HCT116 (cell line): Measurements from ENCODE around the gene MYH15. TPM values are rescaled to one million over a fixed set of nuclear protein-coding genes. Genes with fewer than 3 reads are reported as not detected.

Source experiments
- ATAC-seq: fragments of 200-7000 bp; cut with Tn5 transposase; 2 replicates; pipeline ENCODE4 v1.9.1; 2020; ENCODE audit warnings: mild to moderate bottlenecking, moderate library complexity
- BruUV-seq: library from RNA; stranded (reverse); fragments of 400-500 nt; replicated peaks from 2 replicates; lab custom pipeline; 2021; lab: Mats Ljungman, UMichigan
- CTCF ChIA-PET: fragments of 300-600 bp; sonication (Branson Sonifier 250); formaldehyde crosslinking; loops from one replicate; lab custom pipeline; 2021; ENCODE audit warnings: antibody characterized with exemption; lab: Charles Lee
- POLR2A ChIA-PET: fragments of 300-600, 350-600 bp; sonication (Branson Sonifier 250); formaldehyde crosslinking; loops from one replicate; lab custom pipeline; 2021; ENCODE audit warnings: antibody characterized with exemption; lab: Charles Lee
- RAD21 ChIA-PET, 2 experiments: fragments of 300-600 bp; sonication (Branson Sonifier 250); formaldehyde crosslinking; loops; one replicate each; lab custom pipeline; 2023; ENCODE audit warnings: low total read pairs in 2 of 2; ENCODE audit not compliant: uncharacterized antibody in 2 of 2, unreplicated experiment in 2 of 2, low non-redundant PET in 1 of 2; lab: Charles Lee
- DNase-seq: peaks from one replicate; pipeline ENCODE4 v3.0.0-alpha.2; 2010; ENCODE audit warnings: low read depth, low spot score
- H2AFZ ChIP-seq: fragments of 200-600 bp; shearing (Covaris generic), sonication (generic); 2 replicates; pipeline ENCODE4 v1.6.1; 2017; ENCODE audit warnings: low read depth, mixed run types, mixed read lengths, antibody characterized with exemption, low read length; ENCODE audit not compliant: poor library complexity, severe bottlenecking
- H3K27ac ChIP-seq: 2 replicates; pipeline ENCODE4 v1.5.1; 2012; ENCODE audit warnings: low read depth, low read length
- H3K27me3 ChIP-seq: fragments of 200-600 bp; sonication (generic); 2 replicates; pipeline ENCODE4 v1.6.1; 2016; ENCODE audit warnings: mixed run types, low read length, mixed read lengths; ENCODE audit not compliant: insufficient read depth
- H3K36me3 ChIP-seq, 2 experiments: fragments of 200-500 bp in 1 of 2; fragments of 200-600 bp in 1 of 2; sonication (Bioruptor generic) in 1 of 2; sonication (generic) in 1 of 2; 2 replicates each; pipeline versions ENCODE4 v1.5.1 to v1.6.1; 2014 to 2016; ENCODE audit warnings: low read length in 2 of 2, inconsistent platforms in 1 of 2, mixed read lengths in 1 of 2, mixed run types in 1 of 2; ENCODE audit not compliant: insufficient read depth in 2 of 2, control insufficient read depth in 1 of 2
- H3K4me1 ChIP-seq, 2 experiments: fragments of 200-600 bp in 1 of 2; sonication (generic) in 1 of 2; 2 replicates each; pipeline versions ENCODE4 v1.5.1 to v1.6.1; 2012 to 2017; ENCODE audit warnings: low read length in 2 of 2, inconsistent platforms in 1 of 2, mild to moderate bottlenecking in 1 of 2, mixed read lengths in 1 of 2, mixed run types in 1 of 2, moderate library complexity in 1 of 2; ENCODE audit not compliant: insufficient read depth in 2 of 2, control insufficient read depth in 1 of 2
- H3K4me2 ChIP-seq: fragments of 200-600 bp; sonication (generic); 2 replicates; pipeline ENCODE4 v1.6.1; 2017; ENCODE audit warnings: mixed run types, low read length, mixed read lengths
- H3K4me3 ChIP-seq, 2 experiments: fragments of 200-600 bp in 1 of 2; sonication (generic) in 1 of 2; replicated peaks in 1 of 2; 2 replicates each; pipeline ENCODE4 v1.5.1; 2011 to 2016; ENCODE audit warnings: low read length in 2 of 2, control low read depth in 1 of 2, low read depth in 1 of 2, mild to moderate bottlenecking in 1 of 2, mixed read lengths in 1 of 2, mixed run types in 1 of 2
- H3K79me2 ChIP-seq: fragments of 200-600 bp; sonication (generic); 2 replicates; pipeline ENCODE4 v1.6.1; 2017; ENCODE audit warnings: mild to moderate bottlenecking, mixed run types, low read length, moderate library complexity, mixed read lengths; ENCODE audit not compliant: insufficient read depth
- H3K9ac ChIP-seq: fragments of 200-600 bp; sonication (generic); 2 replicates; pipeline ENCODE4 v1.6.1; 2016; ENCODE audit warnings: low read length, mixed read lengths
- H3K9me2 ChIP-seq: fragments of 200-600 bp; sonication (generic), shearing (Covaris generic); 2 replicates; pipeline ENCODE4 v1.6.1; 2017; ENCODE audit warnings: mixed run types, mild to moderate bottlenecking, moderate library complexity; ENCODE audit not compliant: insufficient read depth
- H3K9me3 ChIP-seq, 2 experiments: fragments of 200-500 bp in 1 of 2; fragments of 200-600 bp in 1 of 2; sonication (Bioruptor generic) in 1 of 2; sonication (generic) in 1 of 2; 2 replicates each; pipeline ENCODE4 v1.6.1; 2014 to 2017; ENCODE audit warnings: low read length in 2 of 2, mixed read lengths in 2 of 2, inconsistent platforms in 1 of 2, low read depth in 1 of 2, mild to moderate bottlenecking in 1 of 2, mixed run types in 1 of 2, moderate library complexity in 1 of 2; ENCODE audit not compliant: control insufficient read depth in 1 of 2, insufficient read depth in 1 of 2
- H4K20me1 ChIP-seq: fragments of 200-600 bp; sonication (generic), shearing (Covaris generic); 2 replicates; pipeline ENCODE4 v1.6.1; 2017; ENCODE audit warnings: mixed run types, mild to moderate bottlenecking, moderate library complexity; ENCODE audit not compliant: insufficient read depth
- CEBPB ChIP-seq: IDR thresholded peaks from 2 replicates; pipeline ENCODE4 v1.6.1; 2012; ENCODE audit warnings: low read depth
- EGR1 ChIP-seq: IDR thresholded peaks from 2 replicates; pipeline ENCODE4 v1.6.1; 2012; ENCODE audit warnings: low read depth
- EZH2 ChIP-seq: fragments of 200-600 bp; sonication (generic); IDR thresholded peaks from 2 replicates; pipeline ENCODE4 v1.6.1; 2017; ENCODE audit warnings: antibody characterized with exemption, mixed run types
- POLR2AphosphoS5 ChIP-seq: IDR thresholded peaks from 2 replicates; pipeline ENCODE4 v1.6.1; 2011; ENCODE audit warnings: mild to moderate bottlenecking, low read depth, low read length, moderate library complexity
- SP1 ChIP-seq: IDR thresholded peaks from 2 replicates; pipeline ENCODE4 v1.6.1; 2012; ENCODE audit warnings: low read depth
- SRF ChIP-seq: IDR thresholded peaks from 2 replicates; pipeline ENCODE4 v1.6.1; 2012; ENCODE audit warnings: low read depth
- ZNF274 ChIP-seq: fragments of 200-500 bp; sonication (Bioruptor generic); IDR thresholded peaks from 2 replicates; pipeline ENCODE4 v1.6.1; 2014; ENCODE audit warnings: mild to moderate bottlenecking, low read depth, low read length, inconsistent platforms
- intact Hi-C: fragments of 100-400 bp; cut with micrococcal nuclease; formaldehyde crosslinking; loops from 2 replicates; pipeline ENCODE4 v1.10.0; 2022
- total RNA-seq: library from RNA; stranded (reverse); gene quantifications from one replicate; pipeline ENCODE4 v1.2.1, GENCODE V29; 2021; ENCODE audit not compliant: unreplicated experiment
- TF ChIP-seq, protein P1 (sequence below): IDR thresholded peaks from 2 replicates; pipeline ENCODE4 v1.6.1; 2012; ENCODE audit warnings: low read depth
- TF ChIP-seq, protein P2 (sequence below), 3 experiments: fragments of 200-600 bp in 1 of 3; sonication (generic) in 1 of 3; IDR thresholded peaks in 2 of 3; conservative IDR thresholded peaks in 1 of 3; 2 replicates each; pipeline ENCODE4 v1.5.1; 2012 to 2017; ENCODE audit warnings: low read depth in 2 of 3, low read length in 2 of 3, antibody characterized with exemption in 1 of 3, borderline replicate concordance in 1 of 3, control low read depth in 1 of 3, mild to moderate bottlenecking in 1 of 3, mixed read lengths in 1 of 3, mixed run types in 1 of 3, moderate library complexity in 1 of 3; ENCODE audit not compliant: insufficient read depth in 1 of 3
- TF ChIP-seq, protein P3 (sequence below): IDR thresholded peaks from 2 replicates; pipeline ENCODE4 v1.6.1; 2012

The MYH15 gene
- total RNA-seq, 1 experiment from 2014 or later: 11.2 TPM

DNA sequence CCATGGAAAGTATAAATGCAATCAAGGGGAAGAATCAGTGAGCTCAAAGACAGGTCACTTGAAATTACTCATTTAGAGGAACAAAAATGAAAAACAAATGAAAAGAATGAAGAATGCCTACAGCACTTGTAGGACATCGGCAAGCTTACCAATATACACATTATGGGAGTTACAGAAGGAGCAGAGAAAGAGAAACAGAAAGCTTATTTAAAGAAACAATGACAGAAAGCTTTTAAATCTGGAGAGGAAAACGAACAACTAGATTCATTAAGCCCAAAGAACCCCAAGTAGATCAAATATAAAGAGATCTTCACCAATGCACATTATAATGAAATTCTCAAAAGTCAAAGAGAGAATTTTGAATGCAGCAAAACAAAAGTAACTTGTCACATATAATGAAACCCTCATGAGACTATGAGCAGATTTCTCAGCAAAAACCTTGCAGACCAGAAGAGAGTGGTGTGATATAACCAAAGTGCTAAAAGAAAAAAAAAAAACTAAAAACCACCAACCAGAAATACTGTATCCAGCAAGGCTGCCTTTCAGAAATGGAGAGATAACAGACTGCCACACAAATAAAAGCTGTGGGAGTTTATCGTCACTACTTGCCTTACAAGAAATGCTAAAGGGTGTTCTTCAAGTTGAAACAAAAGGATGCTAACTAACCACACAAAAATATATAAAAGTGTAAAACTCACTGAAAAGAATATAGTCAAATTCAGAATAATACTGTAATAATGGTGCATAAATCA, 63.1 kb downstream of the MYH15 start:
- no peak overlapping the region for H3K4me2 ChIP-seq
- H3K79me2 ChIP-seq: no peaks in the 10 kb centered on the region
- no peaks in the 10 kb centered on the region for H3K4me1 ChIP-seq
- H3K9ac ChIP-seq: no peak overlapping the region
- BruUV-seq: no TSS peak
- H3K9me2 ChIP-seq: no peaks in the 10 kb centered on the region
- H3K9me3 ChIP-seq: peaks cover 5 to 7% of the 10 kb centered on the region in 2 experiments; a peak in 1 of 4 replicates
- ChIA-PET POLR2A (no interaction called here), CTCF (no interaction called here), RAD21 (no interaction called here)
- no peak overlapping the region for H3K4me3 ChIP-seq
- no peaks in the 10 kb centered on the region; a peak in 1 of 4 replicates for H3K36me3 ChIP-seq
- H3K27ac ChIP-seq: no peak overlapping the region
- H4K20me1 ChIP-seq: no peaks in the 10 kb centered on the region
- H3K27me3 ChIP-seq: no peaks in the 10 kb centered on the region
- H2AFZ ChIP-seq: no peak overlapping the region
- ATAC-seq (no peak), DNase-seq (no peak)
- TF ChIP-seq, protein P1, sequence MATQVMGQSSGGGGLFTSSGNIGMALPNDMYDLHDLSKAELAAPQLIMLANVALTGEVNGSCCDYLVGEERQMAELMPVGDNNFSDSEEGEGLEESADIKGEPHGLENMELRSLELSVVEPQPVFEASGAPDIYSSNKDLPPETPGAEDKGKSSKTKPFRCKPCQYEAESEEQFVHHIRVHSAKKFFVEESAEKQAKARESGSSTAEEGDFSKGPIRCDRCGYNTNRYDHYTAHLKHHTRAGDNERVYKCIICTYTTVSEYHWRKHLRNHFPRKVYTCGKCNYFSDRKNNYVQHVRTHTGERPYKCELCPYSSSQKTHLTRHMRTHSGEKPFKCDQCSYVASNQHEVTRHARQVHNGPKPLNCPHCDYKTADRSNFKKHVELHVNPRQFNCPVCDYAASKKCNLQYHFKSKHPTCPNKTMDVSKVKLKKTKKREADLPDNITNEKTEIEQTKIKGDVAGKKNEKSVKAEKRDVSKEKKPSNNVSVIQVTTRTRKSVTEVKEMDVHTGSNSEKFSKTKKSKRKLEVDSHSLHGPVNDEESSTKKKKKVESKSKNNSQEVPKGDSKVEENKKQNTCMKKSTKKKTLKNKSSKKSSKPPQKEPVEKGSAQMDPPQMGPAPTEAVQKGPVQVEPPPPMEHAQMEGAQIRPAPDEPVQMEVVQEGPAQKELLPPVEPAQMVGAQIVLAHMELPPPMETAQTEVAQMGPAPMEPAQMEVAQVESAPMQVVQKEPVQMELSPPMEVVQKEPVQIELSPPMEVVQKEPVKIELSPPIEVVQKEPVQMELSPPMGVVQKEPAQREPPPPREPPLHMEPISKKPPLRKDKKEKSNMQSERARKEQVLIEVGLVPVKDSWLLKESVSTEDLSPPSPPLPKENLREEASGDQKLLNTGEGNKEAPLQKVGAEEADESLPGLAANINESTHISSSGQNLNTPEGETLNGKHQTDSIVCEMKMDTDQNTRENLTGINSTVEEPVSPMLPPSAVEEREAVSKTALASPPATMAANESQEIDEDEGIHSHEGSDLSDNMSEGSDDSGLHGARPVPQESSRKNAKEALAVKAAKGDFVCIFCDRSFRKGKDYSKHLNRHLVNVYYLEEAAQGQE: no peak
- no peak for TF ChIP-seq EZH2
- TF ChIP-seq POLR2AphosphoS5: no peak
- TF ChIP-seq, protein P2, sequence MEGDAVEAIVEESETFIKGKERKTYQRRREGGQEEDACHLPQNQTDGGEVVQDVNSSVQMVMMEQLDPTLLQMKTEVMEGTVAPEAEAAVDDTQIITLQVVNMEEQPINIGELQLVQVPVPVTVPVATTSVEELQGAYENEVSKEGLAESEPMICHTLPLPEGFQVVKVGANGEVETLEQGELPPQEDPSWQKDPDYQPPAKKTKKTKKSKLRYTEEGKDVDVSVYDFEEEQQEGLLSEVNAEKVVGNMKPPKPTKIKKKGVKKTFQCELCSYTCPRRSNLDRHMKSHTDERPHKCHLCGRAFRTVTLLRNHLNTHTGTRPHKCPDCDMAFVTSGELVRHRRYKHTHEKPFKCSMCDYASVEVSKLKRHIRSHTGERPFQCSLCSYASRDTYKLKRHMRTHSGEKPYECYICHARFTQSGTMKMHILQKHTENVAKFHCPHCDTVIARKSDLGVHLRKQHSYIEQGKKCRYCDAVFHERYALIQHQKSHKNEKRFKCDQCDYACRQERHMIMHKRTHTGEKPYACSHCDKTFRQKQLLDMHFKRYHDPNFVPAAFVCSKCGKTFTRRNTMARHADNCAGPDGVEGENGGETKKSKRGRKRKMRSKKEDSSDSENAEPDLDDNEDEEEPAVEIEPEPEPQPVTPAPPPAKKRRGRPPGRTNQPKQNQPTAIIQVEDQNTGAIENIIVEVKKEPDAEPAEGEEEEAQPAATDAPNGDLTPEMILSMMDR (IDR thresholded peaks at IDR 0.05 in 2 of 3, conservative IDR thresholded peaks at IDR 0.05 in 1 of 3; ENCODE audit: borderline replicate concordance in 1 of 3, insufficient read depth in 1 of 3, low read depth in 2 of 3, low read length in 2 of 3): no peak
- no peak for TF ChIP-seq ZNF274
- no peak for TF ChIP-seq CEBPB
- TF ChIP-seq SRF: no peak
- TF ChIP-seq, protein P3, sequence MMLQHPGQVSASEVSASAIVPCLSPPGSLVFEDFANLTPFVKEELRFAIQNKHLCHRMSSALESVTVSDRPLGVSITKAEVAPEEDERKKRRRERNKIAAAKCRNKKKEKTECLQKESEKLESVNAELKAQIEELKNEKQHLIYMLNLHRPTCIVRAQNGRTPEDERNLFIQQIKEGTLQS: no peak
- no peak for TF ChIP-seq SP1
- TF ChIP-seq EGR1: no peak
- intact Hi-C loops: no loop called here
